GM20431 (cell line): ENCODE measurements around the gene ZNF516.

Experiments
- in situ Hi-C: fragments of 300-500 bp; cut with MseI, MboI; formaldehyde crosslinking; loops from one replicate; pipeline ENCODE4 v1.15.0; 2020; ENCODE audit warnings: low sequenced_read_pairs; ENCODE audit not compliant: unreplicated experiment

Gene ZNF516

GRCh38 chr18:76507830-76508385, 12.9 kb upstream of the ZNF516 start:
- in situ Hi-C loops: no loop called here

- in situ Hi-C loops: no loop called here
These were observed 12.1 kb upstream of the ZNF516 start for GRCh38 chr18:76506974-76507764.

- in situ Hi-C loops: no loop called here
These were observed 11.4 kb upstream of the ZNF516 start for GRCh38 chr18:76506395-76506794.

GRCh38 chr18:76505614-76506013, 10.6 kb upstream of the ZNF516 start:
- in situ Hi-C loops: no loop called here

GRCh38 chr18:76504749-76505148, 9.7 kb upstream of the ZNF516 start:
- in situ Hi-C loops: no loop called here

- in situ Hi-C loops: no loop called here
These were observed 8.8 kb upstream of the ZNF516 start for GRCh38 chr18:76503649-76504386.

GRCh38 chr18:76502551-76502950, 7.5 kb upstream of the ZNF516 start:
- in situ Hi-C loops: no loop called here

- in situ Hi-C loops: no loop called here
These were observed 4.7 kb upstream of the ZNF516 start for GRCh38 chr18:76499637-76500340.

- in situ Hi-C loops: no loop called here
These were observed 4.0 kb upstream of the ZNF516 start for GRCh38 chr18:76499021-76499420.

GRCh38 chr18:76498064-76498463, 3.0 kb upstream of the ZNF516 start:
- in situ Hi-C loops: no loop called here

- in situ Hi-C loops: no loop called here
These were observed 2.0 kb upstream of the ZNF516 start for GRCh38 chr18:76497021-76497420.

GRCh38 chr18:76496194-76496890, 1.3 kb upstream of the ZNF516 start:
- in situ Hi-C loops: no loop called here

- in situ Hi-C loops: no loop called here
These were observed 572 bp upstream of the ZNF516 start for GRCh38 chr18:76495435-76496193.

GRCh38 chr18:76494231-76495005, 624 bp downstream of the ZNF516 start:
- in situ Hi-C loops: no loop called here

GRCh38 chr18:76493213-76494161, 1.6 kb downstream of the ZNF516 start:
- in situ Hi-C loops: no loop called here

- in situ Hi-C loops: no loop called here
These were observed 2.3 kb downstream of the ZNF516 start for GRCh38 chr18:76492669-76493212.
